ENCODE data around the gene CLMN.

DNA sequence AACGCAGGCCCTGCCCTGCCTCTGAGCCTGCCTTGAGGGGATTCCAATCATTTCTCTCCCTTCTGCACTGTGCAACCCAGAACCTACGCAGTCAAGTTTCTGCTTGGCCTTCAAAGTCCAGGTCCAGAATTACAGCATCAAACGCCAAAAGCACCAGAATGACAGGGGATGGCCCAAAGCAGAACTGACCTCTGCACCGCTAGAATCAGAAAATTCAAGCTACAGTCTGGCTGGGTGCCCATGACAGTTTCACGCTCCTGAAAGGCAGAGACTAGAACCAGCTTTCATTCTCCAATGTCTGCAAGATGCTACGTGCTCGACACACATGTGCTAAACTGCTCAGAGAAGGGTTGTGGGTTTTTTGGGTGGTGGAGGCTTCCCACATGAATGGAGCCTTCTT, 4.1 kb downstream of the CLMN start:
- TF ChIP-seq, protein P1, sequence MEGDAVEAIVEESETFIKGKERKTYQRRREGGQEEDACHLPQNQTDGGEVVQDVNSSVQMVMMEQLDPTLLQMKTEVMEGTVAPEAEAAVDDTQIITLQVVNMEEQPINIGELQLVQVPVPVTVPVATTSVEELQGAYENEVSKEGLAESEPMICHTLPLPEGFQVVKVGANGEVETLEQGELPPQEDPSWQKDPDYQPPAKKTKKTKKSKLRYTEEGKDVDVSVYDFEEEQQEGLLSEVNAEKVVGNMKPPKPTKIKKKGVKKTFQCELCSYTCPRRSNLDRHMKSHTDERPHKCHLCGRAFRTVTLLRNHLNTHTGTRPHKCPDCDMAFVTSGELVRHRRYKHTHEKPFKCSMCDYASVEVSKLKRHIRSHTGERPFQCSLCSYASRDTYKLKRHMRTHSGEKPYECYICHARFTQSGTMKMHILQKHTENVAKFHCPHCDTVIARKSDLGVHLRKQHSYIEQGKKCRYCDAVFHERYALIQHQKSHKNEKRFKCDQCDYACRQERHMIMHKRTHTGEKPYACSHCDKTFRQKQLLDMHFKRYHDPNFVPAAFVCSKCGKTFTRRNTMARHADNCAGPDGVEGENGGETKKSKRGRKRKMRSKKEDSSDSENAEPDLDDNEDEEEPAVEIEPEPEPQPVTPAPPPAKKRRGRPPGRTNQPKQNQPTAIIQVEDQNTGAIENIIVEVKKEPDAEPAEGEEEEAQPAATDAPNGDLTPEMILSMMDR (IDR thresholded peaks at IDR 0.05; ENCODE audit: poor library complexity): no peak
- TF ChIP-seq EZH2phosphoT487 (IDR thresholded peaks at IDR 0.05; ENCODE audit: low read depth, severe bottlenecking, unreplicated experiment) (no peak), EZH2 (IDR thresholded peaks at IDR 0.05; ENCODE audit: borderline replicate concordance) (no peak)
